ENCODE measurements around the gene TSR1. TPM values are rescaled to one million over a fixed set of nuclear protein-coding genes. Genes with fewer than 3 reads are reported as not detected.

Gene TSR1
- total RNA-seq, 1 donor from 2014 or later: 77.8 TPM

DNA sequence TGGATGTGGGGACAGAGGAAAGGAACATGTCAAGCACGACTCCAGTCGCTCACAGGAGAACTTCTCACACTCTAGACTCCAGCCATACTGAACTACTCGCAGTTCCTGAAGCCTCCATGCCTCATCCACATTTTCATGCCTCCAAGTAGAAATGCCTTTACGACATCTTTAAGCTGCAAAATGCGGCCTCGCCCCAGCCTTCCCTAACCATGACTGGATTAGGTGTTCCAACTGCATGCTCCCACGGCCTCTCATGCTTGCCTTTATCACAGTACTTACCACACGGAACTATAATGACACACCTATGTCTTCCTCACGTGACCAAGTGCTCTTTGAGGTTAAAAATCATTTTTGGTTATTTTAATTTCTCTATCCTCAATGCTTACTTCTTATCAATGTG lies 56.5 kb downstream of the TSR1 start:
- no peak for DNase-seq

DNA sequence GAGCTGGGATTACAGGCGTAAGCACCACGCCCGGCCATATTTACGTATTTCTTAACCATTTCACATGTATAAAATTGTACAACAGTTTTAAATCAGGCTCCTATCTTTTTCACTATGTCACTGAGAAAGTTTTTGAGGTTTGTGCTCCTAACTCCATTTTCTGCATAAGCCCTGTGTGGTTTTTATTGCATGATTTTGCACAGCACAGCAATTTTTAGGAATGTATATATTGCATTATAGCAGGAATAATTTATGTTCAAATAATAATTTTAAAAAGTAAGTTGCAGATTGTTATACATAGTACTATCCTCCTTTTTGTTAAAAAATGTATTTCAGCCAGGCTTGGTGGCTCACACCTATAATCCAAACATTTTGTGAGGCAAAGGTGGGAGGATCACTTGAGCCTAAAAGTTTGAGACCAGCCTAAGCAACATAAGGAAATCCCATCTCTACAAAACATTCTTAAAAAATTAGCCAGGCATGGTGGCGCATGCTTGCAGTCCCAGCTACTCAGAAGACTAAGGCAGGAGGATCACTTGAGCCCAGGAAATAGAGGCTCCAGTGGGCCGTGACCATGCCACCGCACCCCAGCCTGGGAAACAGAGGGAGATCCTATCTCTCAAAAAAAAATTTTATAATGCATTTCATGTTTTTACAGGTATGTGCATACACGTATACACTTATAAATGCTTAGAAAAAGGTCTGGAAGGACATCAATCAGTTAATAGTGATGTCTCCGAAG lies 58.7 kb downstream of the TSR1 start:
- no peak for DNase-seq

DNA sequence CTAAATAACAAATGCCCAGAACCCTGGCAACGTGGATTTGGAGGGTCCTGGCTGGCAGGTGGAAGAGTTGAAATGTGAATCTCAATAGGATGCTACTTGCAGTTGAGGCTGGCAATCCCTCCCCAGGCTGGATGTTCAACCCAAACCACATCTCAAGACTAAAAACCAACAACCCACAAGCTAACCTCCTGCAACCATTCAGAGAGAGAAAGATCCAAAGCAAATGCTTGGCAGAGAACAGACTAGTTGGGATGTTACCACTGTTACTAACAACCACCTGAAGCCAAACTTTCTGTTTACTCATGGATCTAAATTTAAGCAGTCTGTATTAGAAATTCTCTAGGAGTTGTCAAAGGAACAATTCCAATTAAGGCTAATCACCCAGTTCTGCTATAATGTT lies 60.5 kb downstream of the TSR1 start:
- DNase-seq: no peak

DNA sequence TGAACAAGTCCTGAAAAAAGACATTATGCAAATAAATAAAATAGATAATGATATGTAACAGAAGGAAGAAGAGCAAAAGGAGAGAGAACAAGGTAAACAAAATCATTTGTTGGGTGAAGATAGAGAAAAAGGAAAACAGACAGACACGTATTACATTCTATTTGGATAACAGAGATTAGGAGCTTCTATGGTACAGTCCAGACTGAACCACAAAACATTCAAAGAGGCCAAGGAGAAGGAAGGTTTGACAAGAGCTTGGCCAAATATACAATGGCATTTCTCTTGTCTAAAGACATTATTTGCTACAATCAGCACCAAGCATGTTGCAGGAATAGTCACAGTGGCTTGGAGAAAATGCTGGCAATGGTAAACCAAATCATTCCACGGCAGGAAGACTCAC lies 61.8 kb downstream of the TSR1 start:
- DNase-seq: no peak

Small RNAs within 50 kb of the gene (small RNA-seq; reads per million reads assigned to genes)
- gene AC006435.3 (ENCODE audit: low replicate concordance) (not detected), gene SNORD91A (ENCODE audit: low replicate concordance) (593 reads per million, percentile 98 among the genes with 10 or more reads in this experiment), gene SNORD91B (ENCODE audit: low replicate concordance) (97.6 reads per million, percentile 97 among the genes with 10 or more reads in this experiment)

Other genes with a start within 250 kb of the TSR1 start
- gene SMG6, start 32.7 kb downstream of the TSR1 start, total RNA-seq: 42.9 TPM
- gene SRR, start 32.5 kb downstream of the TSR1 start, total RNA-seq: 19.2 TPM
- gene SGSM2, start 1.0 kb upstream of the TSR1 start, total RNA-seq: 53.0 TPM
- gene MNT, start 64.6 kb upstream of the TSR1 start, total RNA-seq: 10.2 TPM
- gene METTL16, start 175.4 kb upstream of the TSR1 start, total RNA-seq: 38.6 TPM

Data from tongue (tissue), 3 donors.